AG04449 (cell line): Measurements from ENCODE around the gene MSANTD1.

Source experiments
- CTCF ChIA-PET: fragments of 350-600 bp; formaldehyde crosslinking; extraction: SDS; loops from one replicate; lab custom pipeline; 2021; ENCODE audit warnings: antibody characterized with exemption; lab: Yijun Ruan, JAX
- POLR2A ChIA-PET: fragments of 400-600, 350-600 bp; formaldehyde crosslinking; extraction: SDS; loops from one replicate; lab custom pipeline; 2020; ENCODE audit warnings: antibody characterized with exemption, inconsistent platforms; lab: Yijun Ruan, JAX
- DNase-seq: peaks from one replicate; pipeline ENCODE4 v3.0.0-alpha.2; 2010; ENCODE audit warnings: low read depth, low spot score
- H3K4me3 ChIP-seq: 2 replicates; pipeline ENCODE4 v1.5.1; 2011; ENCODE audit warnings: low read depth, mild to moderate bottlenecking, control low read depth, low read length
- CTCF ChIP-seq: IDR thresholded peaks from one replicate; pipeline ENCODE4 v1.5.1; 2011; ENCODE audit warnings: mild to moderate bottlenecking, moderate library complexity, low read length, control low read depth, inconsistent platforms; ENCODE audit not compliant: insufficient read depth; ENCODE audit errors: missing control alignments

The MSANTD1 gene

GRCh38 chr4:3244747-3245146 is 4.2 kb upstream of the MSANTD1 start:
- TF ChIP-seq CTCF = no peak
- H3K4me3 ChIP-seq = no peak overlapping the region
- no peak for DNase-seq
- ChIA-PET CTCF (interaction anchor here (1.2 kb wide), 1 partner anchor 236 kb away, joined by 3 read pairs; no protein-coding TSS in a partner anchor), POLR2A (no interaction called here)

- no peak for TF ChIP-seq CTCF
- no peak overlapping the region for H3K4me3 ChIP-seq
- CTCF ChIA-PET = interaction anchor here (0.7 to 1.3 kb wide), 4 partner anchors 12 to 235 kb away, joined by 3 to 5 read pairs (median 3); no protein-coding TSS in a partner anchor
- POLR2A ChIA-PET = no interaction called here
- DNase-seq = no peak
These were observed 3.3 kb upstream of the MSANTD1 start for GRCh38 chr4:3245676-3246075.

- CTCF ChIA-PET = interaction anchor here (0.7 to 1.3 kb wide), 3 partner anchors 10 to 197 kb away, joined by 3 to 5 read pairs (median 3); no protein-coding TSS in a partner anchor
- no peak for TF ChIP-seq CTCF
- H3K4me3 ChIP-seq = no peak overlapping the region
- POLR2A ChIA-PET = no interaction called here
- DNase-seq = no peak
These were observed 2.2 kb upstream of the MSANTD1 start for GRCh38 chr4:3246458-3247398.

GRCh38 chr4:3247399-3248177 is 1.4 kb upstream of the MSANTD1 start:
- no peak overlapping the region for H3K4me3 ChIP-seq
- ChIA-PET POLR2A (no interaction called here), CTCF (interaction anchor here (2.3 kb wide), 1 partner anchor 196 kb away, joined by 7 read pairs; no protein-coding TSS in a partner anchor)
- DNase-seq = no peak
- TF ChIP-seq CTCF = no peak

- TF ChIP-seq CTCF = no peak
- H3K4me3 ChIP-seq = no peak overlapping the region
- POLR2A ChIA-PET = no interaction called here
- CTCF ChIA-PET = interaction anchor here (2.3 kb wide), 1 partner anchor 196 kb away, joined by 7 read pairs; no protein-coding TSS in a partner anchor
- DNase-seq = no peak
These were observed 830 bp upstream of the MSANTD1 start for GRCh38 chr4:3248178-3248480.
